H9 (cell line): ENCODE results near the gene SFTPB. TPM values are rescaled to one million over a fixed set of nuclear protein-coding genes. Genes with fewer than 3 reads are reported as not detected.

Experiments
- DNase-seq: peaks from one replicate; pipeline ENCODE4 v3.0.0-alpha.2; 2017
- H2AFZ ChIP-seq: one replicate; pipeline ENCODE4 v1.6.1; 2013; ENCODE audit warnings: mild to moderate bottlenecking, low read length, control low read depth, moderate library complexity
- H2AK5ac ChIP-seq: 2 replicates; pipeline ENCODE4 v1.6.1; 2013; ENCODE audit warnings: low read length, control low read depth, mixed read lengths; ENCODE audit not compliant: insufficient read length
- H2BK120ac ChIP-seq: one replicate; pipeline ENCODE4 v1.6.1; 2013; ENCODE audit warnings: low read depth, mild to moderate bottlenecking, low read length, control low read depth, inconsistent platforms; ENCODE audit not compliant: poor library complexity, severe bottlenecking
- H2BK12ac ChIP-seq: 2 replicates; pipeline ENCODE4 v1.6.1; 2013; ENCODE audit warnings: low read length, control low read depth, mixed read lengths, low read depth; ENCODE audit not compliant: insufficient read length
- H2BK15ac ChIP-seq: 2 replicates; pipeline ENCODE4 v1.6.1; 2013; ENCODE audit warnings: low read depth, low read length, control low read depth
- H2BK20ac ChIP-seq: one replicate; pipeline ENCODE4 v1.6.1; 2013; ENCODE audit warnings: low read depth, mild to moderate bottlenecking, low read length, control low read depth, inconsistent platforms; ENCODE audit not compliant: poor library complexity, severe bottlenecking
- H2BK5ac ChIP-seq: 2 replicates; pipeline ENCODE4 v1.6.1; 2013; ENCODE audit warnings: low read length, control low read depth, mixed read lengths; ENCODE audit not compliant: insufficient read length
- H3K14ac ChIP-seq: 2 replicates; pipeline ENCODE4 v1.6.1; 2013; ENCODE audit warnings: low read length, control low read depth; ENCODE audit not compliant: insufficient read depth
- H3K18ac ChIP-seq: 2 replicates; pipeline ENCODE4 v1.6.1; 2013; ENCODE audit warnings: low read depth, mild to moderate bottlenecking, mixed read lengths, low read length, control low read depth; ENCODE audit not compliant: insufficient read length
- H3K23ac ChIP-seq: 2 replicates; pipeline ENCODE4 v1.6.1; 2013; ENCODE audit warnings: low read length, control low read depth, mixed read lengths, low read depth; ENCODE audit not compliant: insufficient read length
- H3K23me2 ChIP-seq: 2 replicates; pipeline ENCODE4 v1.6.1; 2013; ENCODE audit warnings: low read depth, mild to moderate bottlenecking, mixed read lengths, low read length, control low read depth; ENCODE audit not compliant: insufficient read length, poor library complexity, severe bottlenecking
- H3K27ac ChIP-seq: 2 replicates; pipeline ENCODE4 v1.5.1; 2013; ENCODE audit warnings: low read length, control low read depth, mixed read lengths, low read depth; ENCODE audit not compliant: insufficient read length
- H3K27me3 ChIP-seq: 2 replicates; pipeline ENCODE4 v1.6.1; 2013; ENCODE audit warnings: low read length, control low read depth, inconsistent platforms; ENCODE audit not compliant: insufficient read depth
- H3K4ac ChIP-seq: 2 replicates; pipeline ENCODE4 v1.6.1; 2013; ENCODE audit warnings: low read depth, mild to moderate bottlenecking, control low read depth, inconsistent platforms, low read length, moderate library complexity
- H3K4me1 ChIP-seq: 2 replicates; pipeline ENCODE4 v1.6.1; 2013; ENCODE audit warnings: low read length, control low read depth, inconsistent platforms; ENCODE audit not compliant: insufficient read depth
- H3K4me2 ChIP-seq: 2 replicates; pipeline ENCODE4 v1.6.1; 2013; ENCODE audit warnings: low read length, control low read depth, mixed read lengths; ENCODE audit not compliant: insufficient read length, insufficient read depth
- H3K56ac ChIP-seq: 2 replicates; pipeline ENCODE4 v1.6.1; 2013; ENCODE audit warnings: low read depth, mild to moderate bottlenecking, mixed read lengths, low read length, control low read depth; ENCODE audit not compliant: insufficient read length
- H3K79me1 ChIP-seq: 2 replicates; pipeline ENCODE4 v1.6.1; 2013; ENCODE audit warnings: low read depth, mild to moderate bottlenecking, moderate library complexity, low read length, control low read depth, inconsistent platforms; ENCODE audit not compliant: insufficient read depth, poor library complexity, severe bottlenecking
- H3K79me2 ChIP-seq: 2 replicates; pipeline ENCODE4 v1.6.1; 2013; ENCODE audit warnings: low read length, control low read depth, inconsistent platforms; ENCODE audit not compliant: insufficient read depth
- H3K9ac ChIP-seq: 2 replicates; pipeline ENCODE4 v1.6.1; 2013; ENCODE audit warnings: low read length, control low read depth, mixed read lengths; ENCODE audit not compliant: insufficient read length; ENCODE audit errors: extremely low read depth
- H3K9me3 ChIP-seq: one replicate; pipeline ENCODE4 v1.6.1; 2013; ENCODE audit warnings: low read depth, low read length, inconsistent platforms; ENCODE audit not compliant: control insufficient read depth
- H3T11ph ChIP-seq: one replicate; pipeline ENCODE4 v1.6.1; 2013; ENCODE audit warnings: mild to moderate bottlenecking, low read length, control low read depth, inconsistent platforms
- H4K20me1 ChIP-seq: one replicate; pipeline ENCODE4 v1.6.1; 2013; ENCODE audit not compliant: control insufficient read depth, insufficient read length, insufficient read depth
- H4K5ac ChIP-seq: 2 replicates; pipeline ENCODE4 v1.6.1; 2013; ENCODE audit warnings: low read depth, mild to moderate bottlenecking, mixed read lengths, low read length, control low read depth; ENCODE audit not compliant: insufficient read length
- H4K8ac ChIP-seq: replicated peaks from 2 replicates; pipeline ENCODE4 v1.6.1; 2013; ENCODE audit warnings: low read length, control low read depth, mixed read lengths, low read depth; ENCODE audit not compliant: insufficient read length
- H4K91ac ChIP-seq: 2 replicates; pipeline ENCODE4 v1.6.1; 2013; ENCODE audit warnings: low read depth, mild to moderate bottlenecking, moderate library complexity, mixed read lengths, low read length, control low read depth; ENCODE audit not compliant: insufficient read length
- H3K27ac Mint-ChIP-seq, 3 experiments: 2 replicates in 2 of 3; 3 replicates in 1 of 3; pipeline ENCODE4 v1.8.0; 2020 to 2021; ENCODE audit warnings: mixed read lengths in 3 of 3, mild to moderate bottlenecking in 1 of 3, moderate library complexity in 1 of 3
- H3K27me3 Mint-ChIP-seq: 2 replicates; pipeline ENCODE4 v1.8.0; 2021; ENCODE audit warnings: low read depth, mild to moderate bottlenecking, moderate library complexity, mixed read lengths
- H3K36me3 Mint-ChIP-seq, 3 experiments: 2 replicates in 2 of 3; 3 replicates in 1 of 3; pipeline ENCODE4 v1.8.0; 2020 to 2021; ENCODE audit warnings: low read depth in 3 of 3, mixed read lengths in 3 of 3; ENCODE audit not compliant: insufficient read depth in 1 of 3
- H3K4me1 Mint-ChIP-seq, 2 experiments: 2 replicates each; pipeline ENCODE4 v1.8.0; 2020; ENCODE audit warnings: mixed read lengths in 2 of 2
- H3K4me3 Mint-ChIP-seq, 2 experiments: 2 replicates in 1 of 2; 3 replicates in 1 of 2; pipeline ENCODE4 v1.8.0; 2020 to 2021; ENCODE audit warnings: mild to moderate bottlenecking in 2 of 2, mixed read lengths in 2 of 2, moderate library complexity in 1 of 2
- H3K9me3 Mint-ChIP-seq, 2 experiments: 2 replicates in 1 of 2; 3 replicates in 1 of 2; pipeline ENCODE4 v1.8.0; 2020; ENCODE audit warnings: mild to moderate bottlenecking in 2 of 2, mixed read lengths in 2 of 2, moderate library complexity in 1 of 2
- CTCF ChIP-seq: fragments of 200-600 bp; sonication (generic); conservative IDR thresholded peaks from 3 replicates; pipeline ENCODE4 v1.8.0; 2021; ENCODE audit warnings: antibody characterized with exemption, mild to moderate bottlenecking
- WGBS: extraction: QIAGEN DNeasy Blood & Tissue Kit; methylation state at CpG from one replicate; pipeline ENCODE4 v1.1.7; 2013; ENCODE audit warnings: missing lambda C conversion rate, low lambda C conversion rate, mixed read lengths; ENCODE audit not compliant: insufficient read length; ENCODE audit errors: extremely low coverage; 5-methylcytosine and 5-hydroxymethylcytosine counted together
- total RNA-seq: library from RNA; stranded (reverse); gene quantifications from 2 replicates; pipeline ENCODE4 v1.2.1, GENCODE V29; 2021

SFTPB gene
- total RNA-seq, 1 experiment from 2014 or later, result not detected

DNA sequence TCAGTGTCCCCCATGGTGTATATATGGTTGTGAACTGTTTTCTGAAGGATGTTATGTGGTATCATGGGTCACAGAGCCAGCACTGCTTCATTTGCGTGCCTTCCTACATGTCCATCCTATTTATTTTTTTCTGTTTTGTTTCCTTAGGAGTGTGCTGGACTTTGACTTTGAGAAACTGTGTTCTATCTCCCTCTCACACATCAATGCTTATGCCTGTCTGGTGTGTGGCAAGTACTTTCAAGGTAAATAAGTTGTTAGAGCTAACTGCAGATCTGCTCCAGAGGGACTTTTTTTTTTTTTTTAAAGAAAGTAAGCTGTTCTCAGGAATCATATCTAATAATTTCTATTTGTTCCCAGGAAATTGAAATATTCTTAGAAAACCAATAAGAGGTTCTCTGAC lies 46.7 kb downstream of the SFTPB start:
- Histone ChIP-seq H3K4ac (no peak overlapping the region), H2AFZ (no peak overlapping the region), H3K4me2 (no peak overlapping the region), H3K79me2 (peaks cover 13% of the 10 kb centered on the region; the same call in 1 of the 2 replicates), H3K4me1 (no peaks in the 10 kb centered on the region; the same call in 1 of the 2 replicates), H2BK20ac (no peak overlapping the region), H3T11ph (no peak overlapping the region), H3K23ac (no peak overlapping the region), H3K14ac (no peak overlapping the region), H2BK12ac (no peak overlapping the region), H3K79me1 (peaks cover 18% of the 10 kb centered on the region), H2AK5ac (no peak overlapping the region), H2BK15ac (no peak overlapping the region), H2BK5ac (no peak overlapping the region), H3K9me3 (no peaks in the 10 kb centered on the region), H3K18ac (no peak overlapping the region), H4K20me1 (no peaks in the 10 kb centered on the region), H3K27ac (no peak overlapping the region), H3K27me3 (no peaks in the 10 kb centered on the region), H3K56ac (no peak overlapping the region), H3K9ac (no peak overlapping the region), H4K91ac (no peak overlapping the region), H4K5ac (no peak overlapping the region), H2BK120ac (no peak overlapping the region), H4K8ac (no peak overlapping the region), H3K23me2 (no peaks in the 10 kb centered on the region)
- H3K9me3 Mint-ChIP-seq, result no peaks in the 10 kb centered on the region
- no CpG with 5 or more reads among the region's 1 CpG for WGBS
- no peaks in the 10 kb centered on the region for H3K27me3 Mint-ChIP-seq
- peaks cover 39 to 68% (median 56%) of the 10 kb centered on the region in 3 experiments for H3K36me3 Mint-ChIP-seq
- H3K27ac Mint-ChIP-seq, result no peak overlapping the region
- TF ChIP-seq CTCF, result no peak
- H3K4me1 Mint-ChIP-seq, result peaks cover 5 to 9% of the 10 kb centered on the region in 2 experiments; a peak in 3 of 4 replicates
- no peak for DNase-seq
- no peak overlapping the region for H3K4me3 Mint-ChIP-seq
